SK-N-SH treated with all-trans-retinoic acid at 6 μM for 48 hours (cell line): ENCODE measurements around the gene KCNIP4.
A peak's percentile ranks its signal among the peaks of the same experiment; 100 is the strongest.
"Not testable (repeated sequence)": the region's sequence is repeated elsewhere in the genome, so short reads cannot be mapped to it uniquely, and the experiment has no call there.

Source experiments
- ATAC-seq: fragments of 200-7000 bp; cut with Tn5 transposase; 3 replicates; pipeline ENCODE4 v1.9.1; 2020; ENCODE audit warnings: mild to moderate bottlenecking, moderate library complexity
- ARNTL ChIP-seq: fragments of 450-650 bp; formaldehyde crosslinking; IDR thresholded peaks from 2 replicates; pipeline ENCODE4 v1.5.0; 2020; ENCODE audit warnings: low read depth, mild to moderate bottlenecking, moderate library complexity, borderline replicate concordance
- BACH2 ChIP-seq: fragments of 250-450 bp; sonication (Bioruptor Pico); IDR thresholded peaks from 2 replicates; pipeline ENCODE4 v1.9.0; 2021; ENCODE audit warnings: mild to moderate bottlenecking, borderline replicate concordance
- CSDC2 ChIP-seq: fragments of 250-450 bp; sonication (Bioruptor Pico); IDR thresholded peaks from 2 replicates; pipeline ENCODE4 v1.5.0; 2020; ENCODE audit warnings: mild to moderate bottlenecking, moderate library complexity
- GLIS3 ChIP-seq: fragments of 250-450 bp; sonication (Bioruptor Pico); IDR thresholded peaks from 2 replicates; pipeline ENCODE4 v1.5.0; 2020; ENCODE audit warnings: mild to moderate bottlenecking, moderate library complexity
- ISL1 ChIP-seq: fragments of 250-450 bp; sonication (Bioruptor Pico); IDR thresholded peaks from 2 replicates; pipeline ENCODE4 v2.1.2; 2022; ENCODE audit warnings: mild to moderate bottlenecking, moderate library complexity
- PPARA ChIP-seq: fragments of 250-450 bp; sonication (Bioruptor Pico); IDR thresholded peaks from 2 replicates; pipeline ENCODE4 v1.5.0; 2020; ENCODE audit warnings: mild to moderate bottlenecking, borderline replicate concordance
- RARB ChIP-seq: fragments of 250-450 bp; sonication (Bioruptor Pico); IDR thresholded peaks from 2 replicates; pipeline ENCODE4 v1.8.0; 2021; ENCODE audit warnings: mild to moderate bottlenecking, moderate library complexity
- SNAI2 ChIP-seq: fragments of 250-450 bp; sonication (Bioruptor Pico); IDR thresholded peaks from 2 replicates; pipeline ENCODE4 v1.5.0; 2020; ENCODE audit warnings: mild to moderate bottlenecking, moderate library complexity
- TCF4 ChIP-seq: fragments of 250-450 bp; sonication (Bioruptor Pico); IDR thresholded peaks from 2 replicates; pipeline ENCODE4 v1.8.0; 2021; ENCODE audit warnings: mild to moderate bottlenecking, moderate library complexity, borderline replicate concordance
- TOX ChIP-seq: fragments of 250-450 bp; sonication (Bioruptor Pico); IDR thresholded peaks from 2 replicates; pipeline ENCODE4 v1.8.0; 2021; ENCODE audit warnings: mild to moderate bottlenecking, moderate library complexity, borderline replicate concordance
- TSHZ2 ChIP-seq: fragments of 250-450 bp; sonication (Bioruptor Pico); IDR thresholded peaks from 2 replicates; pipeline ENCODE4 v1.5.0; 2020; ENCODE audit warnings: mild to moderate bottlenecking, moderate library complexity
- ZC3H10 ChIP-seq: fragments of 250-450 bp; sonication (Bioruptor Pico); IDR thresholded peaks from 2 replicates; pipeline ENCODE4 v1.5.1; 2021; ENCODE audit warnings: mild to moderate bottlenecking, moderate library complexity
- ZFP3 ChIP-seq: fragments of 250-450 bp; sonication (Bioruptor Pico); IDR thresholded peaks from 2 replicates; pipeline ENCODE4 v1.5.0; 2020; ENCODE audit warnings: mild to moderate bottlenecking, moderate library complexity
- ZFP30 ChIP-seq: fragments of 450-650 bp; formaldehyde crosslinking; IDR thresholded peaks from 2 replicates; pipeline ENCODE4 v1.5.0; 2022; ENCODE audit warnings: mild to moderate bottlenecking, moderate library complexity
- ZNF565 ChIP-seq: fragments of 450-650 bp; formaldehyde crosslinking; conservative IDR thresholded peaks from 2 replicates; pipeline ENCODE4 v1.5.0; 2020; ENCODE audit warnings: low read depth, mild to moderate bottlenecking, moderate library complexity
- ZNF70 ChIP-seq: fragments of 450-650 bp; formaldehyde crosslinking; IDR thresholded peaks from 2 replicates; pipeline ENCODE4 v1.5.0; 2020; ENCODE audit warnings: mild to moderate bottlenecking, moderate library complexity
- ZNF8 ChIP-seq: fragments of 450-650 bp; formaldehyde crosslinking; IDR thresholded peaks from 2 replicates; pipeline ENCODE4 v1.5.0; 2020; ENCODE audit warnings: mild to moderate bottlenecking, moderate library complexity
- TF ChIP-seq, protein P1 (sequence below): fragments of 250-450 bp; sonication (Bioruptor Pico); IDR thresholded peaks from 2 replicates; pipeline ENCODE4 v1.5.1; 2020; ENCODE audit warnings: low read depth, mild to moderate bottlenecking, moderate library complexity
- TF ChIP-seq, protein P2 (sequence below): fragments of 250-450 bp; sonication (Bioruptor Pico); IDR thresholded peaks from 2 replicates; pipeline ENCODE4 v1.8.0; 2021; ENCODE audit warnings: low read depth, mild to moderate bottlenecking, moderate library complexity, borderline replicate concordance
- TF ChIP-seq, protein P3 (sequence below): fragments of 250-450 bp; sonication (Bioruptor Pico); IDR thresholded peaks from 2 replicates; pipeline ENCODE4 v1.8.0; 2020; ENCODE audit warnings: mild to moderate bottlenecking, moderate library complexity, borderline replicate concordance
- TF ChIP-seq, protein P4 (sequence below): fragments of 250-450 bp; sonication (Bioruptor Pico); IDR thresholded peaks from 2 replicates; pipeline ENCODE4 v1.5.1; 2021; ENCODE audit warnings: mild to moderate bottlenecking, moderate library complexity

The KCNIP4 gene

DNA sequence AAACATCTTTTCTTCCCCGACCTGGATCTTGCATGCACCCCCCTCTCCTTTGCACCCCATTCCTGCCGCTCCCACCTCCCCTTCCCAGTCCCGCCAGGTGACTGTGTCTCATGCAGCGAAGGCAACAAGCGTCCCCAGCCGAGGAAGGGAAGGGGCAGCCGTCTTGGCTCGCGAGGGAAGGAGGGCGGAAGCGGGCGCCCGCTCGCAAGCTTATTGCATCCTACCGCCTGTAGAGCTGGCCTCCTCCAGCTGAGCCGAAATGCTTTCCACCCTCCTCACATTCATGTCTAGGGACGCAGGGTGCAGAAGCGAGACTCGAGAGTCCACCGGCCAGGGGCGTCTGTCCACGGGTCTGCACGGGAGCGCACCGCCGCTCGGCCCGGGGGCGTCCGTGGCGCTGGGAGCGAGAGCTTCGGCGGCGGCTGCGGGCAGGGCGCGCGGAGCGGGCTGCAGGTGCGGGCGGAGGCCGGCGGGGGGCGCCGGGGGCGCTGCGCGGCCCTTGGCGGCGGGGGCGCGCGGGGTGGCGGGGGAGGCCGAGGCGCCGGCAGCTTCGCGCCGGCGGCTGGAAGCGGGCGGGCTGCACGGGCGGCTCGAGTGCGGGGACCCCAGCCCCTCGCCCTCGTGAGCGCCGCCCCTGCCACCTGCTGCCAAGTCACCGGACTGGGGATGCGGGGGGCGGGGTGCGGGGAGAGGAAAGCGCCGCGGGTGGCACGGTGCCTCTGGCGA is at the start of gene KCNIP4:
Gene KCNIP4, minus strand, starts transcription at position 426 of the 726 bp plus-strand sequence.
- peak; percentile 87 for ATAC-seq
- TF ChIP-seq RARB (CRISPR knock-in tag) = no peak
- no peak for TF ChIP-seq ZNF565 (CRISPR knock-in tag)
- no peak for TF ChIP-seq ZFP30
- TF ChIP-seq ARNTL (CRISPR knock-in tag) = no peak
- TF ChIP-seq BACH2 (CRISPR knock-in tag) = no peak
- TF ChIP-seq, protein P1, sequence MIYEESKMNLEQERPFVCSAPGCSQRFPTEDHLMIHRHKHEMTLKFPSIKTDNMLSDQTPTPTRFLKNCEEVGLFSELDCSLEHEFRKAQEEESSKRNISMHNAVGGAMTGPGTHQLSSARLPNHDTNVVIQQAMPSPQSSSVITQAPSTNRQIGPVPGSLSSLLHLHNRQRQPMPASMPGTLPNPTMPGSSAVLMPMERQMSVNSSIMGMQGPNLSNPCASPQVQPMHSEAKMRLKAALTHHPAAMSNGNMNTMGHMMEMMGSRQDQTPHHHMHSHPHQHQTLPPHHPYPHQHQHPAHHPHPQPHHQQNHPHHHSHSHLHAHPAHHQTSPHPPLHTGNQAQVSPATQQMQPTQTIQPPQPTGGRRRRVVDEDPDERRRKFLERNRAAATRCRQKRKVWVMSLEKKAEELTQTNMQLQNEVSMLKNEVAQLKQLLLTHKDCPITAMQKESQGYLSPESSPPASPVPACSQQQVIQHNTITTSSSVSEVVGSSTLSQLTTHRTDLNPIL (CRISPR knock-in tag) = no peak
- no peak for TF ChIP-seq CSDC2
- no peak for TF ChIP-seq ZNF70 (CRISPR knock-in tag)
- TF ChIP-seq ZC3H10 (CRISPR knock-in tag) = no peak
- TF ChIP-seq TOX (CRISPR knock-in tag) = no peak
- TF ChIP-seq TSHZ2 (CRISPR knock-in tag) = no peak
- TF ChIP-seq GLIS3 = no peak
- TF ChIP-seq ZNF8 (CRISPR knock-in tag) = no peak
- TF ChIP-seq PPARA (CRISPR knock-in tag) = no peak

DNA sequence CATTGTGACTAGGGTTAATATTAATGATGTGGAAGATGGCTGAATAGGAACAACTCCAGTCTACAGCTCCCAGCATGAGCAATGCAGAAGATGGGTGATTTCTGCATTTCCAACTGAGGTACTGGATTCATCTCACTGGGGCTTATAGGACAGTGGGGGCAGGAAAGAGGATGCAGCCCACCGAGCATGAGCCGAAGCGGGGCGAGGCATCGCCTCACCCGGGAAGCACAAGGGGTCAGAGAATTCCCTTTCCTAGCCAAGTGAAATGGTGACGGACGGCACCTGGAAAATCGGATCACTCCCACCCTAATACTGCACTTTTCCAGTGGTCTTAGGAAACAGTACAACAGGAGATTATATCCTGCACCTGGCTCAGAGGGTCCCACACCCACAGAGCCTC is 48.0 kb upstream of the KCNIP4 start:
- not testable (repeated sequence) for ATAC-seq

- TF ChIP-seq TOX (CRISPR knock-in tag) (peak; percentile 71; the same call in 1 of the 2 replicates), ZC3H10 (CRISPR knock-in tag) (0 out of 2 replicates have a peak, but pooled peaks have one; percentile 32), ISL1 (no peak)
- ATAC-seq = peak; percentile 88
These were observed 43.8 kb upstream of the KCNIP4 start for GRCh38 chr4:21992330-21992729.

DNA sequence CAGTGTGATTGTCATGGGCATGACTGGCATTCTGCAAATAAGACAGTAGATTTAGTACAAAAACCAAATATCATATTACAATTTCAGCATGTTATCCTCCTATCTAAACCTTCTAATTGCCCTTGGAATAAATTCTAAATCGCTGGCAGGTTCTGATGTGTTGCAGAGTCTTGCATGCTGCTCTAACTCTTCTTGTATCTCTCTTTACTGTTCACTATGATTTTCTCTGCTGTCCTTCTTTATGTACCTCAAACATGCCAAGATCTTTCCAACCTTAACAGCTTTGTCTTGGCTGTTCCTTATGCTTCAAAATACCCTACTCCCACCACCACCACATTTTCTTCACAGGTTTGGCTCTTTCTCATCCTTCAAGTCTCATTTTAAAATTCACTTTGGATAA is 43.0 kb upstream of the KCNIP4 start:
- TF ChIP-seq, protein P2, sequence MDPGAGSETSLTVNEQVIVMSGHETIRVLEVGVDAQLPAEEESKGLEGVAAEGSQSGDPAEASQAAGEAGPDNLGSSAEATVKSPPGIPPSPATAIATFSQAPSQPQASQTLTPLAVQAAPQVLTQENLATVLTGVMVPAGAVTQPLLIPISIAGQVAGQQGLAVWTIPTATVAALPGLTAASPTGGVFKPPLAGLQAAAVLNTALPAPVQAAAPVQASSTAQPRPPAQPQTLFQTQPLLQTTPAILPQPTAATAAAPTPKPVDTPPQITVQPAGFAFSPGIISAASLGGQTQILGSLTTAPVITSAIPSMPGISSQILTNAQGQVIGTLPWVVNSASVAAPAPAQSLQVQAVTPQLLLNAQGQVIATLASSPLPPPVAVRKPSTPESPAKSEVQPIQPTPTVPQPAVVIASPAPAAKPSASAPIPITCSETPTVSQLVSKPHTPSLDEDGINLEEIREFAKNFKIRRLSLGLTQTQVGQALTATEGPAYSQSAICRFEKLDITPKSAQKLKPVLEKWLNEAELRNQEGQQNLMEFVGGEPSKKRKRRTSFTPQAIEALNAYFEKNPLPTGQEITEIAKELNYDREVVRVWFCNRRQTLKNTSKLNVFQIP = no peak
- TF ChIP-seq, protein P1 (CRISPR knock-in tag) = no peak
- TF ChIP-seq ZFP3 = no peak
- TF ChIP-seq, protein P3, sequence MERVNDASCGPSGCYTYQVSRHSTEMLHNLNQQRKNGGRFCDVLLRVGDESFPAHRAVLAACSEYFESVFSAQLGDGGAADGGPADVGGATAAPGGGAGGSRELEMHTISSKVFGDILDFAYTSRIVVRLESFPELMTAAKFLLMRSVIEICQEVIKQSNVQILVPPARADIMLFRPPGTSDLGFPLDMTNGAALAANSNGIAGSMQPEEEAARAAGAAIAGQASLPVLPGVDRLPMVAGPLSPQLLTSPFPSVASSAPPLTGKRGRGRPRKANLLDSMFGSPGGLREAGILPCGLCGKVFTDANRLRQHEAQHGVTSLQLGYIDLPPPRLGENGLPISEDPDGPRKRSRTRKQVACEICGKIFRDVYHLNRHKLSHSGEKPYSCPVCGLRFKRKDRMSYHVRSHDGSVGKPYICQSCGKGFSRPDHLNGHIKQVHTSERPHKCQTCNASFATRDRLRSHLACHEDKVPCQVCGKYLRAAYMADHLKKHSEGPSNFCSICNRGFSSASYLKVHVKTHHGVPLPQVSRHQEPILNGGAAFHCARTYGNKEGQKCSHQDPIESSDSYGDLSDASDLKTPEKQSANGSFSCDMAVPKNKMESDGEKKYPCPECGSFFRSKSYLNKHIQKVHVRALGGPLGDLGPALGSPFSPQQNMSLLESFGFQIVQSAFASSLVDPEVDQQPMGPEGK (CRISPR knock-in tag) = no peak
- no peak for TF ChIP-seq ZNF565 (CRISPR knock-in tag)
- TF ChIP-seq TSHZ2 (CRISPR knock-in tag) = no peak
- no peak for TF ChIP-seq RARB (CRISPR knock-in tag)
- no peak for TF ChIP-seq TCF4 (CRISPR knock-in tag)
- no peak for TF ChIP-seq CSDC2
- no peak for TF ChIP-seq SNAI2 (CRISPR knock-in tag)
- no peak for TF ChIP-seq ARNTL (CRISPR knock-in tag)
- TF ChIP-seq ISL1 = no peak
- TF ChIP-seq ZNF70 (CRISPR knock-in tag) = no peak
- TF ChIP-seq TOX (CRISPR knock-in tag) = no peak
- TF ChIP-seq BACH2 (CRISPR knock-in tag) = no peak
- TF ChIP-seq ZNF8 (CRISPR knock-in tag) = no peak
- TF ChIP-seq, protein P4, sequence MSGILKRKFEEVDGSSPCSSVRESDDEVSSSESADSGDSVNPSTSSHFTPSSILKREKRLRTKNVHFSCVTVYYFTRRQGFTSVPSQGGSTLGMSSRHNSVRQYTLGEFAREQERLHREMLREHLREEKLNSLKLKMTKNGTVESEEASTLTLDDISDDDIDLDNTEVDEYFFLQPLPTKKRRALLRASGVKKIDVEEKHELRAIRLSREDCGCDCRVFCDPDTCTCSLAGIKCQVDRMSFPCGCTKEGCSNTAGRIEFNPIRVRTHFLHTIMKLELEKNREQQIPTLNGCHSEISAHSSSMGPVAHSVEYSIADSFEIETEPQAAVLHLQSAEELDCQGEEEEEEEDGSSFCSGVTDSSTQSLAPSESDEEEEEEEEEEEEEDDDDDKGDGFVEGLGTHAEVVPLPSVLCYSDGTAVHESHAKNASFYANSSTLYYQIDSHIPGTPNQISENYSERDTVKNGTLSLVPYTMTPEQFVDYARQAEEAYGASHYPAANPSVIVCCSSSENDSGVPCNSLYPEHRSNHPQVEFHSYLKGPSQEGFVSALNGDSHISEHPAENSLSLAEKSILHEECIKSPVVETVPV (CRISPR knock-in tag) = no peak
- peak; percentile 68 for ATAC-seq
